OCI-LY1 (cell line): ENCODE results near the gene PGAM2.
"Not testable (repeated sequence)": the region's sequence is repeated elsewhere in the genome, so short reads cannot be mapped to it uniquely, and the experiment has no call there.

Experiments used
- H2AFZ ChIP-seq: fragments of 200-600 bp; sonication (generic), shearing (Covaris generic); 2 replicates; pipeline ENCODE4 v1.6.0; 2014; ENCODE audit warnings: antibody characterized with exemption, mild to moderate bottlenecking, low read length
- H3F3A ChIP-seq: fragments of 200-600 bp; sonication (generic), shearing (Covaris generic); 2 replicates; pipeline ENCODE4 v1.6.0; 2014; ENCODE audit warnings: mild to moderate bottlenecking, antibody characterized with exemption, low read length, moderate library complexity; ENCODE audit not compliant: insufficient read depth
- H3K27ac ChIP-seq: fragments of 200-600 bp; sonication (generic); 2 replicates; pipeline ENCODE4 v1.5.1; 2014; ENCODE audit warnings: low read length, mixed run types, mild to moderate bottlenecking, low read depth; ENCODE audit not compliant: poor library complexity, severe bottlenecking
- H3K27me3 ChIP-seq: fragments of 200-600 bp; sonication (generic); 2 replicates; pipeline ENCODE4 v1.6.0; 2014; ENCODE audit warnings: antibody characterized with exemption, mild to moderate bottlenecking, low read length, moderate library complexity; ENCODE audit not compliant: insufficient read depth
- H3K36me3 ChIP-seq: fragments of 200-600 bp; sonication (generic); 2 replicates; pipeline ENCODE4 v1.6.1; 2014; ENCODE audit warnings: mild to moderate bottlenecking, antibody characterized with exemption, low read length, moderate library complexity, mixed read lengths; ENCODE audit not compliant: insufficient read depth
- H3K4me1 ChIP-seq: fragments of 200-600 bp; sonication (generic); 2 replicates; pipeline ENCODE4 v1.5.1; 2014; ENCODE audit warnings: mild to moderate bottlenecking, low read length, moderate library complexity; ENCODE audit not compliant: insufficient read depth, severe bottlenecking
- H3K4me2 ChIP-seq: fragments of 200-600 bp; sonication (generic), shearing (Covaris generic); 2 replicates; pipeline ENCODE4 v1.6.1; 2014; ENCODE audit warnings: low read length
- H3K4me3 ChIP-seq: fragments of 200-600 bp; sonication (generic); 2 replicates; pipeline ENCODE4 v1.5.1; 2014; ENCODE audit warnings: low read length, low read depth, mild to moderate bottlenecking, mixed read lengths; ENCODE audit not compliant: poor library complexity, severe bottlenecking
- H3K79me2 ChIP-seq: fragments of 200-600 bp; shearing (Covaris generic); 2 replicates; pipeline ENCODE4 v1.6.1; 2016; ENCODE audit warnings: mixed run types, low read length, mixed read lengths; ENCODE audit not compliant: insufficient read depth
- H3K9ac ChIP-seq: fragments of 200-600 bp; sonication (generic), shearing (Covaris generic); 2 replicates; pipeline ENCODE4 v1.6.1; 2014; ENCODE audit warnings: mild to moderate bottlenecking, low read length, mixed read lengths
- H3K9me2 ChIP-seq: fragments of 200-600 bp; sonication (generic), shearing (Covaris generic); 2 replicates; pipeline ENCODE4 v1.6.1; 2014; ENCODE audit warnings: low read depth, mild to moderate bottlenecking, low read length, mixed read lengths
- H3K9me3 ChIP-seq: fragments of 200-600 bp; shearing (Covaris generic); 2 replicates; pipeline ENCODE4 v1.6.1; 2014; ENCODE audit warnings: low read length, mixed read lengths
- H4K20me1 ChIP-seq: fragments of 200-600 bp; sonication (generic), shearing (Covaris generic); 2 replicates; pipeline ENCODE4 v1.6.0; 2016; ENCODE audit warnings: mild to moderate bottlenecking, low read length; ENCODE audit not compliant: insufficient read depth
- CTCF ChIP-seq: fragments of 200-600 bp; sonication (generic), shearing (Covaris generic); IDR thresholded peaks from 2 replicates; pipeline ENCODE4 v1.5.1; 2017; ENCODE audit warnings: mild to moderate bottlenecking, antibody characterized with exemption, low read length, moderate library complexity, mixed read lengths

PGAM2 gene

GRCh38 chr7:44040493-44040891 is 24.9 kb downstream of the PGAM2 start:
- not testable (repeated sequence) for H3K27me3 ChIP-seq, H3K9me3 ChIP-seq, H2AFZ ChIP-seq, H3K36me3 ChIP-seq, H3K9me2 ChIP-seq, H3K79me2 ChIP-seq, H4K20me1 ChIP-seq, H3F3A ChIP-seq
- Histone ChIP-seq H3K4me1 (peaks cover 19% of the 10 kb centered on the region), H3K9ac (peak overlapping the region; percentile 63; the same call in 1 of the 2 replicates), H3K4me3 (peak overlapping the region; percentile 58), H3K27ac (peak overlapping the region; percentile 60), H3K4me2 (peak overlapping the region; percentile 74)
- peak; percentile 27; the same call in 1 of the 2 replicates for TF ChIP-seq CTCF

DNA sequence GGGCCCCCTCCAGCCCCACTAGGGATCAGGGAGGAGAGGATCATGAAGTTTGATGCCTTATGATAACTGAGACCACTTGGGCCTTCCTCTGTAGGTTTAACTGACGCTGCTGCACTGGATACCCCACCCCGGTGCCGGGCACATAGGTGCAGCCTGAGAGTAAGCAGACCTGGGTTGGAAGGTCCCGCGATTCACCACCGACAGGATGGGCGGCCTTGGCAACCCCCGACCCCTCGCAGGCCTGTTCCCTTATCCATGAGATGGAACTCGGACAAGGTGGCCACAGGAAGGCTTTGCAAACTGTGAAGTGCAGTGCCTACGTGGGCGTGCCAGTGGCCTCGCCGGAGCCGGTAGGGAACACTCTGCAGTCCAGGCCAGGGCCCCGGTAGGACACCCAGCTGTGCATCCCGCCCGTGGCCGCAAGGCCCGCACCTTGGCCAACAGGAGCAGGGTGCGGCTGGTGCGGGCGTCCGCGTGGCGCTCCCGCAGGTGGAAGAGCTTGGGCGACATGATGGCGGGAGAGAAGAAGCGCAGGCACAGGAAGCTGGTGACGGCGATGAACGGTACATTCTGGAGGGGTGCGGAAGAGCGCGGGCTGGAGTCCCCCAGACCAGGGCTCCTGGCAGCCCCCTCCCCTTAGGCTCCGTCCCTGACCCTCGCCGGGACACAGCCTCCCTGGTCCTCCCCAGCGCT is 25.4 kb downstream of the PGAM2 start:
- not testable (repeated sequence) for H4K20me1 ChIP-seq, H3K36me3 ChIP-seq
- peak overlapping the region; percentile 58 for H3K4me3 ChIP-seq

GRCh38 chr7:44038961-44039558 is 26.3 kb downstream of the PGAM2 start:
- not testable (repeated sequence) for H3F3A ChIP-seq, H3K79me2 ChIP-seq, H3K9ac ChIP-seq, H4K20me1 ChIP-seq, H3K27me3 ChIP-seq, H3K9me3 ChIP-seq, H2AFZ ChIP-seq, H3K27ac ChIP-seq, H3K9me2 ChIP-seq, H3K4me3 ChIP-seq, H3K36me3 ChIP-seq
- peak overlapping the region; percentile 5; the same call in 1 of the 2 replicates for H3K4me2 ChIP-seq
- H3K4me1 ChIP-seq: peaks cover 14% of the 10 kb centered on the region

More for the DNA sequence above, 25.4 kb downstream of the PGAM2 start:
- H3F3A ChIP-seq, H3K27me3 ChIP-seq, H3K9me2 ChIP-seq, H2AFZ ChIP-seq, H3K79me2 ChIP-seq, H3K27ac ChIP-seq, H3K9me3 ChIP-seq: not testable (repeated sequence)
- H3K9ac ChIP-seq: peak overlapping the region; percentile 60; the same call in 1 of the 2 replicates
- H3K4me1 ChIP-seq: peaks cover 16% of the 10 kb centered on the region
- H3K4me2 ChIP-seq: peak overlapping the region; percentile 74; the same call in 1 of the 2 replicates

- not testable (repeated sequence) for H3K79me2 ChIP-seq, H3K9me2 ChIP-seq, H3F3A ChIP-seq, H3K36me3 ChIP-seq, H3K4me2 ChIP-seq, H3K9me3 ChIP-seq, H4K20me1 ChIP-seq, H3K4me1 ChIP-seq, H2AFZ ChIP-seq, H3K27ac ChIP-seq, H3K4me3 ChIP-seq, H3K9ac ChIP-seq, H3K27me3 ChIP-seq
Measured at GRCh38 chr7:44038553-44038952, 26.8 kb downstream of the PGAM2 start.

- not testable (repeated sequence) for H3K4me3 ChIP-seq, H3K4me2 ChIP-seq, H3K27ac ChIP-seq, H3K79me2 ChIP-seq, H2AFZ ChIP-seq, H3K9me2 ChIP-seq, H3K27me3 ChIP-seq, H3F3A ChIP-seq, H3K4me1 ChIP-seq, H3K9ac ChIP-seq, H4K20me1 ChIP-seq, H3K36me3 ChIP-seq, H3K9me3 ChIP-seq
Measured at GRCh38 chr7:44037951-44038350, 27.4 kb downstream of the PGAM2 start.

GRCh38 chr7:44036364-44036763 is 29.0 kb downstream of the PGAM2 start:
- H3K4me2 ChIP-seq, H3K4me3 ChIP-seq, H3K9me2 ChIP-seq, H3K27me3 ChIP-seq, H3K9me3 ChIP-seq, H2AFZ ChIP-seq, H3K79me2 ChIP-seq, H3K9ac ChIP-seq, H4K20me1 ChIP-seq, H3K27ac ChIP-seq, H3K4me1 ChIP-seq, H3F3A ChIP-seq, H3K36me3 ChIP-seq: not testable (repeated sequence)
